Measurements from ENCODE around the gene AXL.

GRCh38 chr19:41298348-41298964, 79.4 kb downstream of the AXL start:
- TF ChIP-seq CTCF (conservative IDR thresholded peaks at IDR 0.05 in 1 of 2, IDR thresholded peaks at IDR 0.05 in 1 of 2; ENCODE audit: extremely low read depth in 1 of 2, insufficient read depth in 1 of 2, low read depth in 1 of 2, low read length in 2 of 2) (no peak), EZH2 (IDR thresholded peaks at IDR 0.05; ENCODE audit: borderline replicate concordance, low read length) (no peak)

Measured in mammary epithelial cell (primary cell).